Fibroblast of lung (primary cell): Measurements from ENCODE around the gene SNX3.

Experiments used
- EZH2 ChIP-seq: IDR thresholded peaks from 2 replicates; pipeline ENCODE4 v1.5.1; 2012; ENCODE audit warnings: low read length, control low read depth, mild to moderate bottlenecking; ENCODE audit errors: missing control alignments
- TF ChIP-seq, protein P1 (sequence below), 2 donors: IDR thresholded peaks in 1 of 2; conservative IDR thresholded peaks in 1 of 2; 1 replicate in 1 of 2; 2 replicates in 1 of 2; pipeline ENCODE4 v1.5.1; 2011 to 2012; ENCODE audit warnings: low read length in 2 of 2, control low read depth in 1 of 2, inconsistent platforms in 1 of 2, low read depth in 1 of 2, mild to moderate bottlenecking in 1 of 2

DNA sequence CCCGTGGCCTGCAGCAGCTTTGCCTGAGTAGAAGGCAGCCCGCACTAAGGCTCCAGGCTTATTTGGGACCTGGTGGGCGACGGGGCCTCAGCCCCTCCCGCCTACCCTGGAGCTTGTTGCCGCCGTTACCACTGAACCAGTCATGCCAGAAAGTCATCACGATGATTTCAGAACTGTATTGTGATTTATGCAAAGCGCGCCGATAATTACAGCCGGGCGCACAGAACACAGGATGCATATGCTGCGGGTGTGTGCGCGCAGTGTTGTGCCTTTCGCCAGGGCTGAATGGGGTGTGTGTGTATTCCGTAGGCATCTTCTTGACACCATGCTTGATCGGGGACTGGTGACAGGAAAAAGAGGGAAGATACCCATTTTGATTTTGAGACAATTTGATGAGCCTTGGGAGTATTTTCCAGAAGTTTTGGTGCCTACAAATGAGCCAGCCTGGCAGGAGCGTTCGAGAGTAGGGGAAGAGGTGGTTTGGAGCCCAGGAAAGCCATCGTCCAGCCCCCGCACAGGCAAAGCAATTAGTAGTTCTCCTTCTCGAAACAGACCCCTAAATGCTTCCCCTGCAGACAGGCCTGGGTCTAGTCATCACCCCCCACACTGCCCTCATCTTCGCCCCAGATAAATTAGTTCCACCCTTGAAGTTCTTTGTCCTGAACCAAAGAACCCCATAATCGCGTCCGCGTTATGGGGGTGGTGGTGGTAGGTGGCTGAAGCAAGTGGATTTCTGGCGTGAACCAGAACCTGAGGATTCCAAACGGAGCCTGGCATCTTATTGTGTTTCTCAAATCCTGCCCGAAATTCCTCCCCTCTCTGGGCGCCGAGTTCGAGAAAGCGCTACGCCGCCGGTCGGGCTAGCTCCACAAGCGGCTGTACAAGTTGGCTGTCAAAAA is 96.9 kb downstream of the SNX3 start:
- TF ChIP-seq, protein P1, sequence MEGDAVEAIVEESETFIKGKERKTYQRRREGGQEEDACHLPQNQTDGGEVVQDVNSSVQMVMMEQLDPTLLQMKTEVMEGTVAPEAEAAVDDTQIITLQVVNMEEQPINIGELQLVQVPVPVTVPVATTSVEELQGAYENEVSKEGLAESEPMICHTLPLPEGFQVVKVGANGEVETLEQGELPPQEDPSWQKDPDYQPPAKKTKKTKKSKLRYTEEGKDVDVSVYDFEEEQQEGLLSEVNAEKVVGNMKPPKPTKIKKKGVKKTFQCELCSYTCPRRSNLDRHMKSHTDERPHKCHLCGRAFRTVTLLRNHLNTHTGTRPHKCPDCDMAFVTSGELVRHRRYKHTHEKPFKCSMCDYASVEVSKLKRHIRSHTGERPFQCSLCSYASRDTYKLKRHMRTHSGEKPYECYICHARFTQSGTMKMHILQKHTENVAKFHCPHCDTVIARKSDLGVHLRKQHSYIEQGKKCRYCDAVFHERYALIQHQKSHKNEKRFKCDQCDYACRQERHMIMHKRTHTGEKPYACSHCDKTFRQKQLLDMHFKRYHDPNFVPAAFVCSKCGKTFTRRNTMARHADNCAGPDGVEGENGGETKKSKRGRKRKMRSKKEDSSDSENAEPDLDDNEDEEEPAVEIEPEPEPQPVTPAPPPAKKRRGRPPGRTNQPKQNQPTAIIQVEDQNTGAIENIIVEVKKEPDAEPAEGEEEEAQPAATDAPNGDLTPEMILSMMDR (conservative IDR thresholded peaks at IDR 0.05 in 1 of 2, IDR thresholded peaks at IDR 0.05 in 1 of 2; ENCODE audit: low read depth in 1 of 2, low read length in 2 of 2) = no peak
- TF ChIP-seq EZH2 = peak; percentile 64
